ENCODE data around the gene INSL4. TPM values are rescaled to one million over a fixed set of nuclear protein-coding genes. Genes with fewer than 3 reads are reported as not detected.
A peak's percentile ranks its signal among the peaks of the same experiment; 100 is the strongest.

The INSL4 gene
- total RNA-seq, 1 experiment from 2014 or later, result not detected

DNA sequence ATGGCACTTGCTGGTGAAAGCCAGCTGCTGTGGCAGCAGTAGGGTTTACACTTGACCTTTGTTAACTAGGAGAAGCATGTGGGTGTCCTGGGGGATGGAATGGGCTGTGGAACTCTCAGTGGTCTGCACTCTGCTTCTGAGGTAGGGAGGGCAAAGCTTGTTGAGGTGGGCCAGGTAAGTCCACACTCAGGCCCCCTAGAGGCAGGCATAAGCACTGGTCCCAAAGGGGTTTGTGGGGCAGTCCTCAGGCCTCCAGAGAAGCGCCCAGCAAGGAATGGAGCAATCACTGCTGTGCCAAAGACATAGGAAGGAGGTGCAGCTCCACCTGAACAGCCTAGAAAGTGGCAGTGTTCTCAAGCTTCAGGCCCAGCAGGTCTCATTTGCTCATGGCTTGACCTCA is 34.7 kb downstream of the INSL4 start:
- H3K4me2 ChIP-seq (ENCODE audit: insufficient read depth, insufficient read length, low read length), result no peak overlapping the region
- H4K8ac ChIP-seq (replicated peaks; ENCODE audit: insufficient read length, low read depth, low read length), result no peak overlapping the region
- H2BK15ac ChIP-seq (ENCODE audit: low read depth, low read length), result no peak overlapping the region
- Mint-ChIP-seq H3K27me3 (ENCODE audit: low read depth) (no peaks in the 10 kb centered on the region; the same call in 1 of the 2 replicates), H3K27ac (no peak overlapping the region; a peak in 1 of 7 replicates), H3K36me3 (ENCODE audit: insufficient read depth in 1 of 3, low read depth in 3 of 3) (no peaks in the 10 kb centered on the region; a peak in 1 of 7 replicates), H3K4me1 (peaks cover 13 to 20% of the 10 kb centered on the region in 2 experiments), H3K4me3 (no peak overlapping the region), H3K9me3 (no peaks in the 10 kb centered on the region)
- no peak overlapping the region for H3K9ac ChIP-seq (ENCODE audit: extremely low read depth, insufficient read length, low read length)
- no peak overlapping the region for H3K23ac ChIP-seq (ENCODE audit: insufficient read length, low read depth, low read length)
- no peak overlapping the region for H4K91ac ChIP-seq (ENCODE audit: insufficient read length, low read depth, low read length)
- H3K18ac ChIP-seq (ENCODE audit: insufficient read length, low read depth, low read length), result no peak overlapping the region
- no peak overlapping the region for H3K27ac ChIP-seq (ENCODE audit: insufficient read length, low read depth, low read length)
- TF ChIP-seq CTCF (conservative IDR thresholded peaks at IDR 0.05), result peak; percentile 63
- no peaks in the 10 kb centered on the region for H3K79me2 ChIP-seq (ENCODE audit: insufficient read depth, low read length)
- no peak overlapping the region for H3K4ac ChIP-seq (ENCODE audit: low read depth, low read length)
- DNase-seq, result peak; percentile 59
- H3K27me3 ChIP-seq (ENCODE audit: insufficient read depth, low read length), result no peaks in the 10 kb centered on the region
- H2AK5ac ChIP-seq (ENCODE audit: insufficient read length, low read length), result no peak overlapping the region
- no peaks in the 10 kb centered on the region for H3K9me3 ChIP-seq (ENCODE audit: control insufficient read depth, low read depth, low read length)
- no peak overlapping the region for H2AFZ ChIP-seq (ENCODE audit: low read length)
- no peak overlapping the region for H3K56ac ChIP-seq (ENCODE audit: insufficient read length, low read depth, low read length)
- H2BK12ac ChIP-seq (ENCODE audit: insufficient read length, low read depth, low read length), result no peak overlapping the region
- H3K4me1 ChIP-seq (ENCODE audit: insufficient read depth, low read length), result peaks cover 4% of the 10 kb centered on the region; the same call in 1 of the 2 replicates
- no peaks in the 10 kb centered on the region for H3K79me1 ChIP-seq (ENCODE audit: insufficient read depth, low read depth, low read length, poor library complexity, severe bottlenecking)
- H2BK5ac ChIP-seq (ENCODE audit: insufficient read length, low read length), result no peak overlapping the region
- H3K23me2 ChIP-seq (ENCODE audit: insufficient read length, low read depth, low read length, poor library complexity, severe bottlenecking), result no peaks in the 10 kb centered on the region
- no peaks in the 10 kb centered on the region for H4K20me1 ChIP-seq (ENCODE audit: control insufficient read depth, insufficient read depth, insufficient read length)
- no peak overlapping the region for H3T11ph ChIP-seq (ENCODE audit: low read length)
- no peak overlapping the region for H3K14ac ChIP-seq (ENCODE audit: insufficient read depth, low read length)
- H4K5ac ChIP-seq (ENCODE audit: insufficient read length, low read depth, low read length), result no peak overlapping the region
- no CpG with 5 or more reads among the region's 1 CpG for WGBS (ENCODE audit: extremely low coverage, insufficient read length, low lambda C conversion rate)
- H2BK120ac ChIP-seq (ENCODE audit: low read depth, low read length, poor library complexity, severe bottlenecking), result no peak overlapping the region
- H2BK20ac ChIP-seq (ENCODE audit: low read depth, low read length, poor library complexity, severe bottlenecking), result no peak overlapping the region

Measured in H9 (cell line).